GM12892 (cell line): ENCODE measurements around the gene CLCNKA.

ENCODE experiments used
- POLR2A ChIP-seq: IDR thresholded peaks from 2 replicates; pipeline ENCODE4 v1.6.1; 2011; ENCODE audit warnings: low read depth, low read length, control low read depth
- POLR2AphosphoS5 ChIP-seq: IDR thresholded peaks from 2 replicates; pipeline ENCODE4 v1.6.1; 2011; ENCODE audit warnings: low read depth, low read length, control low read depth
- TAF1 ChIP-seq: IDR thresholded peaks from 2 replicates; pipeline ENCODE4 v1.6.1; 2011; ENCODE audit warnings: low read depth, mild to moderate bottlenecking, control low read depth, low read length, borderline replicate concordance

- TF ChIP-seq POLR2A (no peak), POLR2AphosphoS5 (no peak), TAF1 (no peak)
Measured at GRCh38 chr1:16061266-16061665, 39.4 kb downstream of the CLCNKA start.
